Left renal pelvis (tissue), 4 donors: Measurements from ENCODE around the gene GSAP. TPM values are rescaled to one million over a fixed set of nuclear protein-coding genes. Genes with fewer than 3 reads are reported as not detected.
"Not testable (repeated sequence)": the region's sequence is repeated elsewhere in the genome, so short reads cannot be mapped to it uniquely, and the experiment has no call there.

Experiments
- DNase-seq, 4 donors: peaks; one replicate each; pipeline ENCODE4 v3.0.0-alpha.2; 2013; ENCODE audit warnings: low read depth in 4 of 4, low spot score in 3 of 4
- polyA plus RNA-seq, 4 donors: library from polyadenylated mRNA; unstranded; fragments of 120-200 nt; gene quantifications; one replicate each; pipeline ENCODE4 v1.2.1, GENCODE V29; 2013; ENCODE audit not compliant: insufficient read length in 4 of 4

GSAP gene
- polyA plus RNA-seq, 4 donors = 8.5 to 13.3 (median 12.0) TPM

GRCh38 chr7:77306231-77307067 is 109.7 kb downstream of the GSAP start:
- no peak for DNase-seq

- no peak for DNase-seq
Observed at GRCh38 chr7:77295549-77295948, 120.6 kb downstream of the GSAP start.

GRCh38 chr7:77293046-77293445 is 123.1 kb downstream of the GSAP start:
- no peak for DNase-seq

GRCh38 chr7:77290425-77290824 is 125.7 kb downstream of the GSAP start:
- DNase-seq = no peak

GRCh38 chr7:77289387-77289786 is 126.8 kb downstream of the GSAP start:
- DNase-seq = no peak

- no peak for DNase-seq
Observed at GRCh38 chr7:77288676-77289320, 127.4 kb downstream of the GSAP start.

GRCh38 chr7:77284616-77285015 is 131.5 kb downstream of the GSAP start:
- no peak for DNase-seq

GRCh38 chr7:77284005-77284404 is 132.1 kb downstream of the GSAP start:
- DNase-seq = no peak

GRCh38 chr7:77282897-77283296 is 133.3 kb downstream of the GSAP start:
- no peak for DNase-seq

- no peak for DNase-seq
Observed at GRCh38 chr7:77281780-77282478, 134.2 kb downstream of the GSAP start.

- no peak for DNase-seq
Observed at GRCh38 chr7:77276120-77276519, 140.0 kb downstream of the GSAP start.

GRCh38 chr7:77275663-77276062 is 140.5 kb downstream of the GSAP start:
- DNase-seq = not testable (repeated sequence)

- no peak for DNase-seq
Observed at GRCh38 chr7:77271766-77272165, 144.4 kb downstream of the GSAP start.

GRCh38 chr7:77270094-77270480 is 146.1 kb downstream of the GSAP start:
- DNase-seq = no peak

- DNase-seq = no peak
Observed at GRCh38 chr7:77269360-77270093, 146.6 kb downstream of the GSAP start.

GRCh38 chr7:77266291-77266794 is 149.8 kb downstream of the GSAP start:
- no peak for DNase-seq

GRCh38 chr7:77265666-77266065 is 150.5 kb downstream of the GSAP start:
- DNase-seq = no peak

- DNase-seq = no peak
Observed at GRCh38 chr7:77262316-77262715, 153.8 kb downstream of the GSAP start.
